GM04503 (cell line): ENCODE results near the gene IFNA14.
"Not testable (repeated sequence)": the region's sequence is repeated elsewhere in the genome, so short reads cannot be mapped to it uniquely, and the experiment has no call there.

Experiments
- DNase-seq: peaks from one replicate; pipeline ENCODE4 v3.0.0-alpha.2; 2012; ENCODE audit warnings: low read depth

The IFNA14 gene

GRCh38 chr9:21239911-21240310 lies at the start of gene IFNA14:
Gene IFNA14 (minus strand): TSS chr9:21240005. CDS start chr9:21239935, 70 bp downstream.
- no peak for DNase-seq

- DNase-seq = no peak
These were observed 47.5 kb upstream of the IFNA14 start for GRCh38 chr9:21287280-21287679.

DNA sequence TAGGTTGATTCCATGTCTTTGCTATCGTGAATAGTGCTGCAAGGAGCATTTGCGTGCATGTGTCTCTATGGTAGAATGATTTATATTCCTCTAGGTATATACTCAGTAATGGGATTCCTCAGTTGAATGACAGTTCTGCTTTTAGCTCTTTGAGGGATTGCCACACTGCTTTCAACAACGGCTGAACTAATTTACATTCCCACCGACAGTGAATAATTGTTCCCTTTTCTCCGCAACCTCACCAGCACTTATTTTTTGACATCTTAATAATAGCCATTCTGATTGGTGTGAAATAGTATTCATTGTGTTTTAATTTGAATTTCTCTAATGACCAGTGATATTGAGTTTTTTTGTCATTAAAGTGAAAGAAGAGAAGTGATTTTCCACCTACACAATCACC lies 46.9 kb upstream of the IFNA14 start:
- DNase-seq = no peak

DNA sequence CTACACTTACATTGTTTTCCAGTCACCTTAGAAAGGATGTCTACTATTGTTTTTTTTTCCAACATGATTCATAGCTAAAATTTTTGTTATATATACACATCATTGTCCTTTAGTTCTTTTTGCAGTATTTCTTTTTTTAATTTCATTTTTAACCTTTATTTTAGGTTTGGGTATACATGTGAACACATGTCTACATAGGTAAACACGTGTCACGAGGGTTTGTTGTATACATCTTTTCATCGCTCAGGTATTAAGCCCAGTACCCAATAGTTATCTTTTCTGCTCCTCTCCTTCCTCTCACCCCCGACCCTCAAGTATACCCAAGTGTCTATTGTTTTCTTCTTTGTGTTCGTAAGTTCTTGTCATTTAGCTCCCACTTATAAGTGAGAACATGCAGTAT lies 46.3 kb upstream of the IFNA14 start:
- no peak for DNase-seq

DNA sequence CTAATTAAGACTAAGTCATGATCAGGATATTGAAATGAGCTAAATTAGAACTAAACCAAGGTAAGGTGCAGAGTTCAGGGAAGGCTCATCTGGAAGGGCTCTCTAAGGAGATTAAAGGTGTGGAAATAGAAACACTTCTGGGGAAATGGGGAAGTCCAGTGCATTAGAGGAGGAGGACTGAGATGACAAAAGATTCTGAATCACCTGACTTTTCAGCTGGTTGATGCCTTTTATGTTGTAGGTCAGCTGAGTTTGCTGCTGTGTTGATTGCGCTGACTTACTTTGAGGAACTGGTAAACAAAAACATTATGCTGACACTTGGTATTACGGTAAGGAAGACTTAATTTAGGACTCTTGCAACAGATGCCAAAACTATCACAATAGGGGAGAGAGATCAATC lies 41.5 kb upstream of the IFNA14 start:
- DNase-seq = no peak

DNA sequence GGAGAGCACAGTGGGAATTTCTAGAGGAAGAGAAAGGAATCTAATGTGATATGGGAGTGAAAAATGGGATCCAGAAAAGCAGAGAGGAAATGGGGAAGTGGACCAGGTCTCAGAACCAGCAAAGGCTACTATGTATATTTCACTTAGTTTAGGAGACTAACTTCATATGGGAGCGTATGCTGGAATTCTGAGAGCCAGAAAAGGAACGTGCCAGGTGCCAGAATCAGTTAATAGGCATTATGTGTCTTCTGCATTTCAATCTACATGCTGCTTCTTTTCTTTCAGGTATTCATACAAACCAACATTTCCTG lies 28.5 kb upstream of the IFNA14 start:
- no peak for DNase-seq

- no peak for DNase-seq
These were observed 27.9 kb upstream of the IFNA14 start for GRCh38 chr9:21267485-21268346.

- no peak for DNase-seq
These were observed 27.1 kb upstream of the IFNA14 start for GRCh38 chr9:21266733-21267484.

DNA sequence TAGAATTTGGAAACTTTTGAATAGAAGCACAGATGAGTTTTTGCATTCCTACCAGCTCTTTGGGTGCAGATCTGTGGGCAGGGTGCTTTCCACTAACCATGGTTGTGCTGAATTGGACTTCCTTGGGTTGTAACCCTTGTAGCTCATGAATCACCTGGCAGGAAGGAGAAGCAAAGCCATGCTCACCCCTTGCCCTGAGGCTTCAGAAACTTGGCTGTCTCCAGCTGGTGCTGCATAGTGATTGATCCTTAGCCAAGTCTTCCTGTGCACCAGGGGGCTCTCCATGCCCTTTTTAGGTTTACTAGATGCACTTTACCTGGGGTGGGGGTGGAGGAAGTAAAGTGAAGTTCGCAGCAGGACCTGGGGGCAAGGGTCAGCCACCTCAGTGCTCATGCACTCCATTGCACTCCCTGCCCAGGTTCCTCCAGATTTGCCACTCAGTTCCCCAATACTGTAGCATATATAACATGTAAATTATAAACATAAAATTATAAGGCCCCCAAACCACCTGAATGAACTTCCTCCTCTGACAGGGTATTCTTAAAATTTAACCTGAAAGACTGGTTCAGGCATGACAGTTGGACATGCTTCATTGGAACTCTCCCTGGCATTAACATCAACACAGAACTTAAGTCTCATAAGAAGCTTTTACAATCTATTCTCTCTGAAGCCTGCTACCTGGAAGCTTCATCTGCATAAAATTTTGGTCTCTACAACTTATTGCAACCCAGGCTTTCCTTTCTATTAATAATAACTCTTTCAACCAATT lies 25.8 kb upstream of the IFNA14 start:
- no peak for DNase-seq

GRCh38 chr9:21255538-21256212 lies 15.9 kb upstream of the IFNA14 start:
- DNase-seq = no peak

- DNase-seq = peak; percentile 6
These were observed 13.1 kb upstream of the IFNA14 start for GRCh38 chr9:21252721-21253547.

DNA sequence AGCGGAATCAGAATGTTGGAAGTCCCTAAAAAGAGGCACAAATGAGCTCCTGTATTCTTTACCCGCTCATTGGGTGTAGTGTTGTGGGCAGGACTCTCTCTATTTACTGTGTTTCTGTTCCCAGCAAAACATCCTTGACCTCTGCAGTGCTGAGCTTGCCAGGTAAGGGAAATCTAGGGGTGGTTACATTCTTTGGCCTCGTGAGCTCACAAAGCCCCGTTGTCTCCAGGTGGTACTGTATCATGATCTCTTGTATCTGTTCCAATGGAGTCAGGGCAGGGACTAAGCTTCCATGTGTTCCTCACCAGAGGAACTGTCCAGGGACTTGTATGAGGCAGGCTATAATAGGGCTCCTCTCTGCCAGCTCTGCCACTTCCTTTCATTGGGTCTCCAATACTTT lies 11.8 kb upstream of the IFNA14 start:
- no peak for DNase-seq

DNA sequence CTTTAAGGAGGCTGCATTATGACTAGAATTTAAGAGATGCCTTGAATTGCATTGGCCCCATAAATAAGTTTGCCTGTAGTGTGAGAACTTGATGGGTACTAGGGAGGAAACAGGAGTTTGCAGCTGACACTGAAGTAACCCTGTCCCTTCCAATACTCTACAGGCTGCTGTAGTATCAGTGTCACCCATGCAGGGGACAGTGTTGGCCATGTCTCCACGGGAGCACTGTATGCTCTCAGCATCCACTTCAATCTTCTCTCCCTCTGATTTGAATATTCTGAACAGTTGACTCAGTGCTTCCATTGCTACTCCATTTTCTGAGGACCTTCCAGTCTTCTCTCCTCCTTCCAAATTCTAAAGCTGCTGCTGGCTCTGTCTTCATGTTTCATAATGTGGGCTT lies 11.4 kb upstream of the IFNA14 start:
- DNase-seq = no peak

GRCh38 chr9:21244836-21245235 lies 5.0 kb upstream of the IFNA14 start:
- DNase-seq = no peak

- DNase-seq = not testable (repeated sequence)
These were observed 3.5 kb downstream of the IFNA14 start for GRCh38 chr9:21236360-21236714.

- peak; percentile 1 for DNase-seq
These were observed 4.1 kb downstream of the IFNA14 start for GRCh38 chr9:21235468-21236359.

- DNase-seq = no peak
These were observed 5.6 kb downstream of the IFNA14 start for GRCh38 chr9:21234153-21234687.

DNA sequence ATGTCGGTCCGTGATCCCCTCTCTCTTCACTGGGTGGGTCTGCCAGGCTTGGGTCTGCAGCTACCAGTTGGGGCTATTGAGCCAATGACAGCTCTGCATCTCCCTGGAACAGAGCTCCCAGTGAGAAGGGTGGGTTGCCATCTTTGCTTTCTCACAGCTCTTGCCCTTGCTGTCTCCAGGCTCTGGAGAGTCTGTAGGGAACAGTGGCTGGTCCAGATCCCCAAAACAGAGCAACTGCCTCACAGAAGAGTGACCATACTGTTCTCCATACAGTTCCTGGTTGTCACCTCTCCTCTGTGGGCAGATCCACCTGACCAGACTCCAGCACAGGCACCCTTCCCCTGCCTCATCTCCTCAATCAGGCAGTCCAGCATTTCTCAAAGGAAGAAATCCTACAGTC lies 6.5 kb downstream of the IFNA14 start:
- DNase-seq = no peak

DNA sequence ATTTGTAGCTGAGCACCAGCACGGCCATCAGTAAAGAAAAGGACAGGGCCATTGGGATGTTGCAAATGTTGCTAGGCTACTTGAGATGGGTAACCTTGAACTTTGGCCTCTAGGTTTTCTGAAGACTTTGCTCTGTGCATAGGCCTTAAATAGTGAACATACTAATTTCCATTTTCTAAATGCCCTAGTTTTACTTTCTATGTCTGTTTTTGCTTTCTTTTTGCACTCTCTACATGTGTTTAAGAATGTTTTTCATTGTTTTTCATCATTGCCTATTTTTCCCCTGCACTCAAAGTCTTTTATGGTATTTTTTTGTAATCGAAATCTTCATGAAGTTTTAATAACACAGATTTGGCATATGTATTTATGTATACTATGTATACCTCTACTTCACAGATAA lies 11.7 kb downstream of the IFNA14 start, which contains the start of gene IFNA17:
Gene IFNA17 (minus strand): TSS at position 101 of the 400 bp plus-strand sequence. CDS start 49 bp downstream, at position 52.
- no peak for DNase-seq

- not testable (repeated sequence) for DNase-seq
These were observed 22.6 kb downstream of the IFNA14 start, which contains the start of gene IFNA16 for GRCh38 chr9:21217211-21217610. Gene IFNA16 (minus strand): TSS chr9:21217311. CDS start chr9:21217305, 6 bp downstream.
